Frontal cortex (tissue), 4 donors: ENCODE results near the gene PLA2G5. TPM values are rescaled to one million over a fixed set of nuclear protein-coding genes. Genes with fewer than 3 reads are reported as not detected.
A peak's percentile ranks its signal among the peaks of the same experiment; 100 is the strongest.

Experiments
- DNase-seq, 2 donors: peaks; one replicate each; pipeline ENCODE4 v3.0.0; 2012; ENCODE audit warnings: low spot score in 2 of 2
- FAIRE-seq: peaks from 2 replicates; lab custom pipeline; 2012; peaks lifted over from hg19 to GRCh38; lab: Jason Lieb, UNC
- total RNA-seq: library from RNA; depleted of rRNA; stranded (reverse); fragments of >200 nt; gene quantifications from one replicate; pipeline ENCODE4 v1.2.3, GENCODE V29; 2014
- donor health status: control.
- donor health status: control.
- donor health status: control.

PLA2G5 gene
- total RNA-seq, 1 donor from 2014 or later, result 0.41 TPM

GRCh38 chr1:20086800-20087199, 16.8 kb downstream of the PLA2G5 start:
- DNase-seq (no peak), FAIRE-seq (no peak)

GRCh38 chr1:20087668-20088067, 17.7 kb downstream of the PLA2G5 start:
- FAIRE-seq (no peak), DNase-seq (no peak)

- no peak for DNase-seq
- FAIRE-seq, result no peak
Observed at GRCh38 chr1:20089328-20090077, 19.5 kb downstream of the PLA2G5 start.

GRCh38 chr1:20090119-20090518, 20.1 kb downstream of the PLA2G5 start:
- no peak for FAIRE-seq
- DNase-seq, result no peak

DNA sequence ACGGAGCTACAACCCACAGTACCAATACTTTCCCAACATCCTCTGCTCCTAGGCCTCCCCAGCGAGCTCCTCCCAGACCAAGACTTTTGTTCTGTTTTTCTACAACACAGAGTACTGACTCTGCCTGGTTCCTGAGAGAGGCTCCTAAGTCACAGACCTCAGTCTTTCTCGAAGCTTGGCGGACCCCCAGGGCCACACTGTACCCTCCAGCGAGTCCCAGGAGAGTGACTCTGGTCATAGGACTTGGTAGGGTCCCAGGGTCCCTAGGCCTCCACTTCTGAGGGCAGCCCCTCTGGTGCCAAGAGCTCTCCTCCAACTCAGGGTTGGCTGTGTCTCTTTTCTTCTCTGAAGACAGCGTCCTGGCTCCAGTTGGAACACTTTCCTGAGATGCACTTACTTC, 20.6 kb downstream of the PLA2G5 start:
- FAIRE-seq (no peak), DNase-seq (no peak)

DNA sequence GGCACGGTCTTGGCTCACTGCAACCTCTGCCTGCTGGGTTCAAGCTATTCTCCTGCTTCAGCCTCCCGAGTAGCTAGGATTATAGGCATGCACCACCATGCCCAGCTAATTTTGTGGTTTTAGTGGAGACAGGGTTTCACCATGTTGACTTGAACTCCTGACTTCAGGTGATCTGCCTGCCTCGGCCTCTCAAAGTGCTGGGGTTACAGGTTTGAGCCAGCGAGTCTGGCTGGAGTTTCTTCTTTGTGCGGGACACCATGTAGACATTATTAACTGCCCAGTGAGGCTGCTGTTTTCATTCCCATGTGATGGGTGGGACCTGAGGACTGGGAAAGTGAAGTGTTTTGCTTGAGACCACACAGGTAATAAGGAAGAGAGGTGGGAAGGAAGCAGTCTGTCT, 23.3 kb downstream of the PLA2G5 start:
- no peak for FAIRE-seq
- DNase-seq, result no peak

- DNase-seq (no peak), FAIRE-seq (no peak)
Observed at GRCh38 chr1:20093940-20094391, 24.0 kb downstream of the PLA2G5 start.

DNA sequence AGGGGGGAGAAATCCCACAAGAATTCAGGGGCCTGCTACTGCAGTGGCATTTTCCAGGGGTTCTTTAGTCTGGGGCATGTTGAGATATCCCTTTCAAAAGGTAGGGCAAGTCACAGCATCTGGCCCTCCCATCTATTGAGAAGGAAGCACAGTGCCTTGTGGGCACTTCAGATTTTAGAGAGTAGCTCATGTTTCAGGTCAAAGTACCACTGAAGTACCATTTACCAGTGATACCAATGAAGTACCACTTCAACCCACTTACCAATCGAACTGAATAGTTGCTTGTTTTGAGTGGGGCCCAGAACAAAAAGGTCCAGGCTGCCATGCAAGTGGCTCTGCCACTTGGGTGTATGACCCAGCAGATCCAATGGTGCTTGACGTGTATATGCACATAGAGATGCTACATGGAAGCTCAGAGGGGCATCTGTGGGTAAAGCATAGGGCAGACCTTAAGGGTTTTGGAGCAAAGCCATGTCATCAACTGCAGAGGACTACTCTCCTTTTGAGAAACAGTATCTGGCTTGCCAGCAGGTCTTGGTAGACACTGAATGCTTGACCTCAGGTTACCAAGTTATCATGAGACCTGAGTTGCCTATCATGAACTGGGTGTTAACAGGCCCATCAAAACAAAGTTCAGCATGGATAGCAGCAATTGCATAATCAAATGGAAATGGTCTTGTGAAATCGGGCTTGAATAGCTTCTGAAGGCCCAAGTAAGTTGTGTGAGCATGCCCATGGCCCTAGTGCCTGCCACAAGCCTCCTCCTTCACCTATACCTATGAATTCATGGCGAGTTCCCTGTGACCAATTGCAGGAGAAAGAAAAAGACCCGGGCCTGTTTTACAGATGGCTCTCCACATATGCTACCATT, 25.8 kb downstream of the PLA2G5 start:
- FAIRE-seq, result no peak

DNA sequence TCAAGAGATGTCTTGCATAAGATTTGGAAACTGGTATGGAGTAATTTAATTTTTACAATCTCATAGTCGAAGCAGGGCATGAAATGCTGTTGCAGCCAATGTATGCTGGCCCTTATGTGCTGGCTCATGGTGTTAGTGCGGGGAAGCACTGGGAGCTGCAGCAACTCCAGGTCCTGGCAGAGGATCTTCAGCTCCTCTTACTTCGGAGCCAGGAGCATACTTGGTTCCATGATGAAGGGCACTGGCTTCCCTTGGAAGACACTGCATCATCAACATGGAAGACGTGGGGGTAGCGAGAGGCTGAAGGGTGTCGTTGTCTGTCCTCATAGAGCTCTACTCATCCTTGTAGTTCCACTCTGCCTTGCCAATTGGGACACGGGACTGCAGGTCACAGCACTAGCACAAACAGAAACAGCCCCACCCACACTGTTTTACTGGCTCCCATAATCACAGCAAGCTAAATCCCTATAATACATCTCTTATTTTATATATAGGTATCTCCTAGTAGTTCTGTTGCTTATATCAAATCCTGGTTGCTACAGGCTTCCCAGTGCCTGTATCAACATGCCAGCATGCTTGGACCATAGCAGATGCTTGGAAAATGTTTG, 26.9 kb downstream of the PLA2G5 start:
- DNase-seq (no peak), FAIRE-seq (no peak)

More for the DNA sequence above, 25.8 kb downstream of the PLA2G5 start:
- no peak for DNase-seq

DNA sequence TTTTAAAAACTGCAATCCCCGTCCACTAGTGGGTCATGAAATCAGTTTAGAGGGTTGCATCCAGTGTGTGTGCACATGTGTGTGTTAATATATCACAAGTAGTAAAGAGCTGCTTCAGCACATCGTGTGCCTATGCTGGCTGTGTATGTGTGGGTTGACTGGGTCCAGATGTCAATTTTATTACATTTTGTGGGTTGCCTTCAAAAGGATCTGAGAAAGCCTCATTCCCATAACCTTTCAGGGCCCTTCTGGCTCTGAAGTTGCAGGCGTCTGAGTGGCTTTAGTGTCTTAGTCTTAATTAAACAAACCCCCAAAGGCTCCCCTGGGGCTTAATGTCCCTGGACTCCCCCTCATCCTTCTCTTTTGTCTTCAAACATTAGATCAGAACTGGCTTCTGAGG, 29.5 kb downstream of the PLA2G5 start:
- FAIRE-seq (no peak), DNase-seq (no peak)

- FAIRE-seq (no peak), DNase-seq (peak; percentile 14 to 44)
Observed at GRCh38 chr1:20100632-20101355, 30.8 kb downstream of the PLA2G5 start.

GRCh38 chr1:20102875-20103274, 32.9 kb downstream of the PLA2G5 start:
- DNase-seq, result no peak
- FAIRE-seq, result no peak

DNA sequence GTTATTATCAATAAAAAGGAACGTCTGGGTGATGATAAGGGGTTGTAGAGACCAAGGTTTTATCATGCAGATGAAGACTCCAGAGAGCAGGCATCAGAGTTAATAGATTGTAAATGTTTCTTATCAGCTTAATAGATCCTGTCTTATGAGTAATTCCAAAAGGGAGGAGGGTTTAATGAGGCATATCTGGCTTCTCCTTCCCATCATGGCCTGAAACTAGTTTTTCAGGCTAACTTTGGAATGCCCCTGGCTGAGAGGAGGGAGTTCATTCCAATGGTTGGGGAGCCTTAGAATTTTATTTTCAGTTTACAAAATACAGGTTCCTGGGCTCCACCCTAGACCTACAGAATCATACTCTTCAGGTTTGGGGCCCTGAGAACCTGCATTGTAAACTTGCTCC, 35.9 kb downstream of the PLA2G5 start:
- no peak for FAIRE-seq
- no peak for DNase-seq

- no peak for FAIRE-seq
- DNase-seq, result no peak
Observed at GRCh38 chr1:20107351-20107750, 37.4 kb downstream of the PLA2G5 start.

- no peak for DNase-seq
- no peak for FAIRE-seq
Observed at GRCh38 chr1:20107796-20108195, 37.8 kb downstream of the PLA2G5 start.

DNA sequence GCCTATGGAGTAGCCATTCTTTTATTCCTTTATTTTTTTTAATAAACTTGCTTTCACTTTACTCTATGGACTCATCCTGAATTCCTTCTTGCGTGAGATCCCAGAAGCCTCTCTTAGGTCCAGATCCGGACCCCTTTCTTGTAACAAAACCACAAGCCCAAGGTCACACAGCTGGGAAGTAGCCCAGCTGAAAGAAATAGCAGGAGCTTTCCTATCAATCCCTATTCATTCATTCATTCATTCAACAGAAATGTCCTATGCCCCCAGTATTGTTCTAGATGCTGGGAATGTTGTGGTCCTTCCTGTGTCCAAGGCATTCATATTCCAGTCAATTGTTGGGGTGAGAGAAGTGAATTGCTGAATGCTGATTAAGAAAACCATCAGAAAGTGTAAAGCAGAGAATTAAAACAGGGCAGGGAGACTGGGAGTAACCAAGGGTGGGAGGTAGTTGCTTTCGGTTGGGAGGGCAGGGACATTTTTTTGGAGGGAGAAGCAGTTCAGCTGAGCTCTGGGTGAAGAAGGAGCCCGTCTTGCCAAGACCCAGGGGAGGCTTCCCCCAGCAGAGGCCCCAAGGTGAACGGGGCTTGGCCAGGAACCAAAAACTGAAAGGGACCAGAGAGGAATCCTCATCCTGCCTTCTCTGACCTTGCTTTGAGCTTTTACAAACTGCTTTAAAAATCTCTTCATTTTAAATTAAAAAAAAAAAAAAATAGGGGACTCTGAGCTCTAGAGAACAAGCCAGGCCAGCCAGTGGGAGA, 38.6 kb downstream of the PLA2G5 start:
- no peak for DNase-seq

DNA sequence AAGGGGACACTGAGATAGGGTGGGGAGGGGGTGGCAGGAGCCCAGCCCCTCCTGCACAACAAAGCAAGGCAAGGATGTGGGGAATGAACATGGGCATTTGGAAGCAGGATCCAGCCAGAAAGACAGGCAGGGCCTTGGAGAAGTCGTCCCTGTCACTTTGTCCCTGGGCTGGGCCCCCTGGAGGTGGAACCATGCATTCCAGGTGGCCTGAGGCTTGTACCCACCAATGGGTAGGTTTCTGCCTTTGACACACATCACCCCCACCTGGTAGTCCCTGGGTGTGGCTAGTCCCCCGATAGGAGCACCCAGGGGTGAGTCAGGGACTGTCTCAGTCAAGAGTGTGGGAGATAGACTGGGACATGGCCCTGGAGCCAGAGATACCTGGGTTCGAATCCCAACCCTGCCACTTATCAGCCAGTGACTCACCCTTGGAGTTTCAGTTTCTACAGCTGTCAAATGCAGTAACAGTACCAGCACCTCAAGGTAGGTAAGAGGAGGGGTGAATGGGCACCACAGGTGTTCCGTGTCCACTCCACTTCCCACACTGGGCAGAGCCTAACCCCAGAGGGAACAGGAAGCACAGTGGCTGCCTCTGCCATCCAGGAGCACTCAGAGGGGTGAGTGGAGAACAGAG, 39.3 kb downstream of the PLA2G5 start:
- no peak for FAIRE-seq
- no peak for DNase-seq

More for the DNA sequence above, 38.6 kb downstream of the PLA2G5 start:
- FAIRE-seq, result no peak

GRCh38 chr1:20110679-20111078, 40.7 kb downstream of the PLA2G5 start:
- DNase-seq, result no peak
- FAIRE-seq, result no peak

- DNase-seq (no peak), FAIRE-seq (no peak)
Observed at GRCh38 chr1:20111452-20111851, 41.5 kb downstream of the PLA2G5 start.
